ENCODE results near the gene CMTM6. TPM values are rescaled to one million over a fixed set of nuclear protein-coding genes. Genes with fewer than 3 reads are reported as not detected.
"Not testable (repeated sequence)": the region's sequence is repeated elsewhere in the genome, so short reads cannot be mapped to it uniquely, and the experiment has no call there.

CMTM6 gene
- total RNA-seq, 1 donor from 2014 or later: 54.0 TPM

DNA sequence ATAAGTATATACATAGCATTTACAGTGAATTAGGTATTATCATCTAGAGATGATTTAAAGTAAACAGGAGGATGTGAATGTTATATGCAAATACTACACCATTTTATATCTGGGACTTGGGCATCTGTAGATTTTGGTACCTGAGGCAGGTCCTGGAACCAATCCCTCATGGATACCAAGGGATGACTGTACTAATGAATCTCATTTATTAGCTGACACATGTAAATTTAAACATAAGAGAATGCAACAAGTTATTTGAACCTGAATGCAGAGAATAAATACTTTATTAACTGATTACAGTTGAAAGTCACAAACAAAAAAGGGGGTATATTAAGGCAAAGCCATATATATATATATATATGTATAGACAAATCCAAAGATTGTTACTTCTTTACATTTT lies 23.1 kb upstream of the CMTM6 start:
- Mint-ChIP-seq H3K27me3 (ENCODE audit: low read depth) (no peaks in the 10 kb centered on the region), H3K4me3 (ENCODE audit: unreplicated experiment) (no peak overlapping the region), H3K36me3 (ENCODE audit: low read depth) (peaks cover 27% of the 10 kb centered on the region), H3K27ac (ENCODE audit: unreplicated experiment) (no peak overlapping the region), H3K4me1 (ENCODE audit: low read depth) (peaks cover 8% of the 10 kb centered on the region), H3K9me3 (ENCODE audit: low read depth) (no peaks in the 10 kb centered on the region)
- TF ChIP-seq, protein P1, sequence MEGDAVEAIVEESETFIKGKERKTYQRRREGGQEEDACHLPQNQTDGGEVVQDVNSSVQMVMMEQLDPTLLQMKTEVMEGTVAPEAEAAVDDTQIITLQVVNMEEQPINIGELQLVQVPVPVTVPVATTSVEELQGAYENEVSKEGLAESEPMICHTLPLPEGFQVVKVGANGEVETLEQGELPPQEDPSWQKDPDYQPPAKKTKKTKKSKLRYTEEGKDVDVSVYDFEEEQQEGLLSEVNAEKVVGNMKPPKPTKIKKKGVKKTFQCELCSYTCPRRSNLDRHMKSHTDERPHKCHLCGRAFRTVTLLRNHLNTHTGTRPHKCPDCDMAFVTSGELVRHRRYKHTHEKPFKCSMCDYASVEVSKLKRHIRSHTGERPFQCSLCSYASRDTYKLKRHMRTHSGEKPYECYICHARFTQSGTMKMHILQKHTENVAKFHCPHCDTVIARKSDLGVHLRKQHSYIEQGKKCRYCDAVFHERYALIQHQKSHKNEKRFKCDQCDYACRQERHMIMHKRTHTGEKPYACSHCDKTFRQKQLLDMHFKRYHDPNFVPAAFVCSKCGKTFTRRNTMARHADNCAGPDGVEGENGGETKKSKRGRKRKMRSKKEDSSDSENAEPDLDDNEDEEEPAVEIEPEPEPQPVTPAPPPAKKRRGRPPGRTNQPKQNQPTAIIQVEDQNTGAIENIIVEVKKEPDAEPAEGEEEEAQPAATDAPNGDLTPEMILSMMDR (IDR thresholded peaks at IDR 0.05): no peak
- DNase-seq (ENCODE audit: low spot score): no peak

DNA sequence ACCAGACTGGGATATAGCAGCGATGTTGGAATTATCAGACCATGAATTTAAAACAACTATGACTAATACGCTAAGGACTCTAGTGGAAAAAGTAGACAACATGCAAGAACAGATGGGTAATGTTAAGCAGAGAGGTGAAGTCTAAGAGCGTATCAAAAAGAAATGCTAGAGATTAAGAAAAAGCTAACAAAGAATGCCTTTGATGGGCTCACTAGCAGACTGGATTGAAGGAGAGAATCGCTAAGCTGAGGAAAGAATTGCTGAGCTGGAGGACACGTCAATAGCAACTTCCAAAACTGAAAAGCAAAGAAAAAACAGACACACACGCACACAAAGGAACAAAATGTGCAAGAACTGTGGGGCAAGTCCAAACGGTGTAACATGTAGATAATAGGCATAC lies 20.0 kb upstream of the CMTM6 start:
- H3K4me1 Mint-ChIP-seq (ENCODE audit: low read depth): peaks cover 8% of the 10 kb centered on the region
- peaks cover 23% of the 10 kb centered on the region for H3K36me3 Mint-ChIP-seq (ENCODE audit: low read depth)
- peak overlapping the region; percentile 19 for H3K27ac Mint-ChIP-seq (ENCODE audit: unreplicated experiment)
- DNase-seq (ENCODE audit: low spot score): no peak
- H3K27me3 Mint-ChIP-seq (ENCODE audit: low read depth): no peaks in the 10 kb centered on the region
- TF ChIP-seq, protein P1 (IDR thresholded peaks at IDR 0.05): no peak
- no peak overlapping the region for H3K4me3 Mint-ChIP-seq (ENCODE audit: unreplicated experiment)
- no peaks in the 10 kb centered on the region for H3K9me3 Mint-ChIP-seq (ENCODE audit: low read depth)

DNA sequence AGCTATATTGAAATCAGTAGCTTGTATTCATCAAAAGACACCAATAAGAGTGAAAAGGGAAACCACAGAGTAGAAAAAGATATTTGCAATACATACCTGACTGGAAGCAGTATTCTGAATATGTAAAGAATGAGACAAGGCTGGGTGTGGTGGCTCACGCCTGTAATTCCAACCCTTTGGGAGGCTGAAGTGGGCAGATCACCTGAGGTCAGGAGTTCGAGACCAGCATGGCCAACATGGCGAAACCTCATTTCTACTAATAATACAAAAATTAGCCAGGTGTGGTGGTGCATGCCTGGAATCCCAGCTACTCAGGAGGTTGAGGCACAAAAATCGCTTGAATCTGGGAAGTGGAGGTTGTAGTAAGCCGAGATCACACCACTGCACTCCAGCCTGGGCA lies 16.3 kb upstream of the CMTM6 start:
- not testable (repeated sequence) for DNase-seq (ENCODE audit: low spot score); H3K27ac Mint-ChIP-seq (ENCODE audit: unreplicated experiment); H3K9me3 Mint-ChIP-seq (ENCODE audit: low read depth); H3K4me3 Mint-ChIP-seq (ENCODE audit: unreplicated experiment); H3K27me3 Mint-ChIP-seq (ENCODE audit: low read depth)
- peaks cover 13% of the 10 kb centered on the region for H3K36me3 Mint-ChIP-seq (ENCODE audit: low read depth)
- peaks cover 17% of the 10 kb centered on the region for H3K4me1 Mint-ChIP-seq (ENCODE audit: low read depth)

GRCh38 chr3:32516751-32517150 lies 14.1 kb upstream of the CMTM6 start:
- not testable (repeated sequence) for DNase-seq (ENCODE audit: low spot score); H3K9me3 Mint-ChIP-seq (ENCODE audit: low read depth); H3K27ac Mint-ChIP-seq (ENCODE audit: unreplicated experiment); H3K27me3 Mint-ChIP-seq (ENCODE audit: low read depth); H3K4me3 Mint-ChIP-seq (ENCODE audit: unreplicated experiment); H3K36me3 Mint-ChIP-seq (ENCODE audit: low read depth)
- peaks cover 11% of the 10 kb centered on the region for H3K4me1 Mint-ChIP-seq (ENCODE audit: low read depth)

- Mint-ChIP-seq H3K27me3 (ENCODE audit: low read depth) (no peaks in the 10 kb centered on the region), H3K27ac (ENCODE audit: unreplicated experiment) (no peak overlapping the region), H3K9me3 (ENCODE audit: low read depth) (no peaks in the 10 kb centered on the region), H3K36me3 (ENCODE audit: low read depth) (peaks cover 2% of the 10 kb centered on the region), H3K4me1 (ENCODE audit: low read depth) (peaks cover 19% of the 10 kb centered on the region), H3K4me3 (ENCODE audit: unreplicated experiment) (no peak overlapping the region)
- TF ChIP-seq, protein P1 (IDR thresholded peaks at IDR 0.05): no peak
- no peak for DNase-seq (ENCODE audit: low spot score)
These were observed 8.4 kb upstream of the CMTM6 start for GRCh38 chr3:32511005-32511404.

DNA sequence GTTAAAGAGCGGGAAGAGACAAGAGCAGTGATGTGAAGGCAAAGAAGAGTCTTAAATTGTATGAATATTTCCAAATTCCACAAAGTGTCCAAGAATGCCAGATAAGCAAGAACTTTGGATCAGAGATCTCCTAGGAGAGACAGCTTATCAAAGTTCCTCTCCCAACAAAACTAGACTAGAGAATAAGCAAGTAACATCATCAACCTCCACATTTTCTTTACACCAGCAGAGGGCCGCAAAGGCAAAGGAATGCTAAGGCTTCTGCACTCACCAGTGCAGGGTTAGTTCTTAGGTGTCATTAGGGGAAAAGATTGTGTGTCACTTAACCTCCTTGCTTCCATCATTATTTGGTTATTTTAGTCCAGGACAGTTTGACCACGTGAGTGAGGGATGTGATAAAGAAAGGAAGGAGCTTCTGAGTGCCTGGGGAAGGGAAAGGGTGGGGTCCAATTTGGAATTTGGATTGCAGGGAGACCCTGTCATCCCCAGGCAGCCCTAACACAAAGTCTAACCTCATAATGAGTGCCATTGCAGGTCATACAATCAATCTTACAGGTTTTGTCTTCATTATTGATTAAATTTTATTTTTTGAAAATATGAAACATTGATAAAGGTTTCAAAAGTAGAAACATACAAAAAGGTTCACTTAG lies 7.5 kb upstream of the CMTM6 start:
- DNase-seq (ENCODE audit: low spot score): no peak
- Mint-ChIP-seq H3K9me3 (ENCODE audit: low read depth) (no peaks in the 10 kb centered on the region), H3K27ac (ENCODE audit: unreplicated experiment) (no peak overlapping the region), H3K4me3 (ENCODE audit: unreplicated experiment) (no peak overlapping the region), H3K36me3 (ENCODE audit: low read depth) (peaks cover 2% of the 10 kb centered on the region), H3K27me3 (ENCODE audit: low read depth) (no peaks in the 10 kb centered on the region), H3K4me1 (ENCODE audit: low read depth) (peaks cover 19% of the 10 kb centered on the region)
- TF ChIP-seq, protein P1 (IDR thresholded peaks at IDR 0.05): peak; percentile 90
